GM18520 (cell line): ENCODE results near the gene NDP.
"Not testable (repeated sequence)": the region's sequence is repeated elsewhere in the genome, so short reads cannot be mapped to it uniquely, and the experiment has no call there.

Experiments used
- ATAC-seq: cut with Tn5 transposase; IDR thresholded peaks from one replicate; pipeline ENCODE4 v1.9.1; 2021; ENCODE audit not compliant: unreplicated experiment

NDP gene

DNA sequence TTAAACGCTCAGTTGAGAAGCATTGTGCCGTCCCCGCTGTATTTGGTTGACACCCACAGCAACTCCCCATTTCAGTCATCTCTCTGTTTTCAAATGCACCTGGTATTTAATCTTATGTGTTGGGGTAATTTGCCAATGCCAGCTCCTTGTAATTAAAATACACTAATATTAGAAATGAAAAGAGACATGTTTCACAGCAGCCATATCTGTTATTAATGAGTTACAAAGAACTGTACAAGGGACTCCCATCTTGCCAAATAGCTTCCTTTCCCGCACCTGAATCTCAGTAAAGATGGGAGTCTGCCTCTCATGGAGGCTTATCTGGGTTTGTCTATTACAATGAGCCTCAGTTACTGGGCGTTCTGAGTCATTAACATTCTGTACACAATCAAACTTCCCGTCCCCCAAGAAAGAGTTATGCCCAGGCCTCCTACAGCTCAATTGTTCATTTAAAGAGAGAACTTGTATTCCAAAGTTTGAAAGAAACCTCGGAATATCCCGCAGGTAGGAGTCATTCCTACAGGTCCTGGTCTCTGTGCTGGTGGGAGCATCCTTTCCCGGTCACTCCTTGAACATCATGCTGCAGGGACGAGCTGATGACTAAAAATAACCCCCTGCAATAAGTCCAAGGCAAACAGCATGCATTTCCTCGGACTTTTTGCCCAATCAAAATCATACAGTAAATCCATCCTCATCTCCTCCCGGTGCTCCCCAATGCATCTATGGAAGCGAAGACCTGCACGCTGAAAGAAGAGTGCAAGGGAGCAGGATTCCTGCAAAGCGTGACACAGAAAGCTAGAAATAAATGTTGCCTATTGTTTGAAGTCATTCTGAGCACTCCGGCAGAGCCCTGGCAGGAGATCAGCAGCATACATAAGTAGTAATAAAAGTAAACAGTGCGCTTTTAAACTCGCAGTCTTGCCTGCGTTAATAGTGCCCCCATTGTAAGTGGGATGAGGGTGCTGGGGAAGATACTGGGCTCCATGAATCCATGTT, 926 bp downstream of the NDP start:
- no peak for ATAC-seq

DNA sequence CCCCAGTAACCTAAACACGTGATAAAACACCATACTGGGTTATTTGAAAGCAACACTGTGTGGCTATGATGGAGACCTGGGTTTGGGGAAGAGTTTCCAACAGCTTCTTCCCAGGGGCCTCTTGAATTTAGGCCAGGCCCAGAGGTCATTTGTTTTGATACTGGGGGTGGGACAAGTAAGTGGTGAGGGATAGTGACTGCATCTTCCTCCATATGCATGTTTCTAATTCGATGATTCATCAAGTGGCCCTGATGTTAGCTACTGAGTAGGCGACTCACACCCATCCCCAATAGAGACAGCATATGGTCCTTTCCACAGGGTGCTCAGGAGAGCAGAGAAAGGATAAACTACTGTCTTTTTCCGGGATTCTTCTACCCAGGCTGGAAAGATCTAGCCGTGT, 2.7 kb downstream of the NDP start:
- ATAC-seq = no peak

GRCh38 chrX:43969504-43970501, 3.4 kb downstream of the NDP start:
- ATAC-seq = no peak

DNA sequence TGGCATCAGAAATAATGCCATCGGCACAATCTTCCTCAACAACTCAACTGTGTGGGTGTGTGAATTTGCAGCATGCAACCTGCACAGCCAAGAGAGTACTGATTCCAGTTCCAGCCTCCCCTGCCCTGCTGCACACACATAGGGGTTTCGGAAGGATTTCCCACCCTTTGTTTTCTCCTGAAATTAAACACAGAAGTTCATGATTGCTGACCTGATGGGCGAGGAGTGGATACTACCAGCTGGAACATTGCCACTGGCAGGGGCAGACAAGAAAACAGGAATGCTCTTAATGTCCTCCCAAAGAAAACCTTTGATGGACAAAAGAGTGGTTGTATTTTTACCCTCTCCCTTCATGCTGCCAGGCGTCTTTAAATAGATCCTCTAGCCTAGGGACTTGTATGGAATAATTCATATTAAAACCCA, 4.8 kb downstream of the NDP start:
- no peak for ATAC-seq

GRCh38 chrX:43964936-43965335, 8.3 kb downstream of the NDP start:
- no peak for ATAC-seq

DNA sequence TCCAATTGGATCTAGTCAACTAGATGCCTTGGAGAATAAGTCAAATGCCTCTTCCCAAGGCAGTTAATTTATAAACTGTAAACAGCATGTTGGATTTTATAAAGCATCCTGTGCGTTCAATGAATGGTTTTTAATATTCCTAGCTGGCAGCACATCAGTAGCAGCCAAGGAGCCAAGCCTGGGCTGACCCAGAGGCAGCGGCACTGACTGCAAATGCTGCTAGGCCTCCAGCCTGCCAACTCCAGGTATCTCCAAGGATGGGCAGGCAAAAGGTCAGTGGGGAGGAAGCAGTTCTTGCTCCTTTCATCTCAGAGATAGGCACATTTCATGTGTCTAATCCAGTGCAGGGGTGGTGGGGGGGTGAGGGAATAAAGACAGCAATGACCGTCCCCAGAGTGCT, 9.5 kb downstream of the NDP start:
- ATAC-seq = no peak

DNA sequence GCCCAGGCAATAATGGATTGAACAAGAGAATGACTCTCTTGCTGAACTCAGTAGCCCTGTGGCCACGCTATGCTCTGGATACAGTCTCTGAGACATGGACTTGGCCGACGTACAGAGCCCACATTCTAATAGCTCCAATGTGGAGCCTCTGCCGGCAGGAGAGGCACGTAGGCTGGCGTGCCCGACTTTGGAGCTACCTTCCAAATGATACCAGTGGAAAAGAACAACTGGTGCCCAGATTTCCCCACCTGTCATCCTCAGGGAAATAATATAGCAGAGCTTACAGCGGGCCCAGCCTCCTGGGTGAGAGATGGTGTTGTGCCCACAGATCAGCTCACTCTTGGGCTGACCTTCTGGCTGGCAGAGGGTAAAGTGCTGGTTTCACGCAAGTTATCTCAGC, 10.6 kb downstream of the NDP start:
- ATAC-seq = no peak

DNA sequence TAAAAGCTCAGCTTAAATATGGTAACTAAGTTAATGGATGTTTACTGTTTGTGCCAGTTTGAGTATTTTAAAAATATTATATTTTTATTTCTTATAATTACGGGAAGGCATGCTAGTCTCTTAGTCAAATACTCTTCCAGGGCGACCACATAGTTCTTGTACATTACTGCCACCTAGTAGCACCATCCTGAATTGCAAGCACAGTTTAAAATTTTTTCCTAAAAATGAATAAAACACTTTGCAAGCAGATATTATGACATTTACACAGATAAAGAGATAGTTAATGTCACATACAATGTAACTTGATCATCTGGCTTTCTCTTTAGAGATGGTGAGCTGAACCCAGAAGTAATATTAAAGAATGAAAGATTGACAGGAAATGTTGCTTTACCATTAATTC, 11.5 kb downstream of the NDP start:
- no peak for ATAC-seq

DNA sequence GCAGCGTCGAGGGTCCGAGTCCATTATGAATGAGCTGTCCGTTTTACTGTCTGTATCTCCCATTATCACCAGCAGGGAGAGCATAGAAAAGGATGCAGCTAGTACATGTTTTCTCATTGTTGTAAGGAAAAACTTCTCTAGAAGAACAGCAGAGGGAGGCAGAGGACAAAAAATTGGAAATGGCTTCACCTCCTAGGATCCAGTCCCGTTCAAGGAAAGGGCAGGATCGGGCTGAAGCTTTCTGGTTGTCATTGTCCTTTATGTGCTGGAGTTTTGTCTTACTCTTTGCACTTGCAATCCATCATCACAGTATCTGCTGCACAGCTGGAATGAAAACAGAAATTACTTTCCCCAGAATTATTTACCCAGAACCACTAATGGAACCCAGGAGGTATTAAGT, 14.7 kb downstream of the NDP start:
- ATAC-seq = no peak

- no peak for ATAC-seq
These were observed 17.2 kb downstream of the NDP start for GRCh38 chrX:43956034-43956433.

DNA sequence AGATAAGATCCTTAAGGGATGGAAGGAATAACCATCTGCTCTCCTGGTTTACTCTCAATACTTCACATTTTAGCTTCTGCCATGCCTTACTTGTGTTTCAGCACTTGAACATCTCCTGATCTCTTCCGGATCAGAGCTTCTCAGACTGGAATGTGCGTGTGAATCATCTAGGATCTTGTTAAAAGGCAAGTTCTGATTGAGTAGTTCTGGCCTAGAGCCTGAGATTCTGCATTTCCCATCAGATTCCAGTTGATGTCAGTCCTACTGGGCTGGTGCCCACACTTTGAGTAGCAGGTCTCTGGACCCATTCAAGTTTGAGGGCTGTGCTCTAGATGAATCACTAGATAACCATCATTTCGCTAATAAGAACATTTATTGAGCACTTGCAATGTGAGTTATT, 20.0 kb downstream of the NDP start:
- ATAC-seq = no peak

- no peak for ATAC-seq
These were observed 23.5 kb downstream of the NDP start for GRCh38 chrX:43949669-43950068.

DNA sequence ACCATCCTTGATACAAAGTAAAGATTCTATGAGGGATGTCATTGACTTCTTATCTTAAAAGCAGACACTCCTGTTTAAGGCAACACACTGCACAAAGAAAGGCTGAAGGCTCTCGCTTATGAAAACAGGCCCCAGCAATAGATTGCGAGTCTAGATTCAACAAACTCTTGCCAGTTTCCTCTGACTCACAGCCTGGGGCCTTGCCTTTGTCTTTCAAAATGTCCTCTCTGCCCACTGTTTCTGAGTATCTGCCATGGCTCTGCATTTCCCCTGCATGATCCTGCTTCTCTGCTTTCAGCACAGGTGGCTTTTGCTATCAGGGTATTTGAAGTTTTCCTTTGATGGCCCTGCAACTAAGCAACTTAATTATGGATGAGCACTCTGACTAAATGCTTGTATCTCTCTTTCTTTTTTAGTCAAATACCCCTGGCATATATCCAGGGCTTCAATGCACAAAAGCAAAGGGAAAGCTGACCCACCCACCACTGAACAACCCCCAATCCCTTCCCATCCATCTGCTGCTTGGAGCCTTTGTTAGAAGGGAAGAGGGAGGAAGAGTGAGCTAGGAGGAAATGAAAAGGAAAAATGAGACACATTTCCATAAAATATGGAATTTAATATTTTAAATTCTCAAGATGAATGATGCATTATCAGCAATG, 32.2 kb downstream of the NDP start:
- no peak for ATAC-seq

- no peak for ATAC-seq
These were observed 33.8 kb downstream of the NDP start for GRCh38 chrX:43939187-43939926.

DNA sequence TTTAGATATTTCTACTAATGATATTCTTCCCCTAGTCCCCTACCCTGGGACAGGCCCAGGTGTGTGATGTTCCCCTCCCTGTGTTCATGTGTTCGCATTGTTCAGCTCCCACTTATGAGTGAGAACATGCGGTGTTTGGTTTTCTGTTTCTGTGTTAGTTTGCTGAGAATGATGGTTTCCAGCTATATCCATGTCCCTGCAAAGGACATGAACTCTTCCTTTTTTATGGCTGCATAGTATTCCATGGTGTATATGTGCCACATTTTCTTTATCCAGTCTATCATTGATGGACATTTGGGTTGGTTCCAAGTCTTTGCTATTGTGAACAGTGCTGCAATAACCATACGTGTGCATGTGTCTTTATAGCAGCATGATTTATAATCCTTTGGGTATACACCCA, 51.2 kb downstream of the NDP start:
- not testable (repeated sequence) for ATAC-seq

DNA sequence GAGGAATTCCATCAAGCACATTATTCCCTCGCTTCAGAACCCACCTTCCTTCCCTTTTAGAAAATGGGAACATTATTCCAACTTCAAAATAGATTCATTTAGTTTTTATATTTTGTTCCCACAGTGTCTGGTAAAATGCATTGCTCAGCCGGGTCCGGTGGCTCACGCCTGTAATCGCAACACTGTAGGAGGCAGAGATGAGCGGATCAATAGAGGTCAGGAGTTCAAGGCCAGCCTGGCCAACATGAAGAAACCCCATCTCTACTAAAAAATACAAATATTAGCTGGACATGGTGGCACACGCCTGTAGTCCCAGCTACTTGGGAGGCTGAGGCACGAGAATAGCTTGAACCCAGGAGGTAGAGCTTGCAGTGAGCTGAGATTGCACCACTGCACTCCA, 62.4 kb downstream of the NDP start:
- ATAC-seq = not testable (repeated sequence)

GRCh38 chrX:43910012-43910411, 63.2 kb downstream of the NDP start:
- no peak for ATAC-seq

GRCh38 chrX:43909141-43909540, 64.0 kb downstream of the NDP start:
- ATAC-seq = no peak

DNA sequence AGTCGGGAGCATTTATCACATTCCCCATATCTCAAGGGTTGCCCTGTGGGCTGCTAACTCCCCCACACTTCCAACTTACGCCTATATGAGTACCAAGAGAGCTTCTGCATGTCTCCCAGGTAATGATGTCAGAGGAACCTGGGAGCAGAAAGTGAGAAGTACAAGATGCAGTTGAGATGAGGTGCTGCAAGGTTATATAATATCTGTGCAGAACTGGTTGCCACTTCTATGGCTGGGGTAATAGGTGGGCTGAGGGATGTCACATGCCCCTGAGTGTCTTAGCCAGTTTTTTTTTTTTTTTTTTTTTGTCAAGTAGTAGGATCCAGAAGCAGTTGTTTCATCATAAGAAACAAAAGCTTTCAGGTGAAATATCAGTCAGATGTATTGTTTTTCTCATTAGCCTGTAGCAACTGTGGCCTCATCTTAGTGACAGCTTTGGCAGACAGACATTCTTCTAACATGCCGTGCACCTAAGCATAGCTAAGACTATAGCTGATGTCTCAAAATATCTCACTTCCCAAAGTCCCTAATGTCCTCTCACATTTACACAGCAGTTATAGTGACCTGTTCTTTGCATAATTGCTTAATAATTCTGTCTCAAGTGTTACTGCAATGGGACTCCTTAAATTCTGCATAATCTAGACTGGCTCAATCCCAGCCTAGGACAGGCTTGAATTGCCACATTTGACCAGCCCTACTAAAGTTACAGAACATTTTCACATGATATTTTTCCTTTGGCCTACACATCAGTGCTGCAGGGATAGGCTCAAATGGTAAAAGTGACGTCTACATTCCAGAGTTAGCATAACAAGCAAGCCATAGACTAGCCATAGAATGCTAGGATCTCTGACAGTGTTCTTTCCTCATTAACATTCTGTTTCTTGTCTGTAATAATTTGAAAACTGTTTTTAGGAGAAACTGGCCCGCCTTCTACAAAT, 73.0 kb downstream of the NDP start:
- no peak for ATAC-seq
